OCI-LY1 (cell line): ENCODE measurements around the gene FTCDNL1.

Source experiments
- H2AFZ ChIP-seq: fragments of 200-600 bp; sonication (generic), shearing (Covaris generic); 2 replicates; pipeline ENCODE4 v1.6.0; 2014; ENCODE audit warnings: antibody characterized with exemption, mild to moderate bottlenecking, low read length
- H3F3A ChIP-seq: fragments of 200-600 bp; sonication (generic), shearing (Covaris generic); 2 replicates; pipeline ENCODE4 v1.6.0; 2014; ENCODE audit warnings: mild to moderate bottlenecking, antibody characterized with exemption, low read length, moderate library complexity; ENCODE audit not compliant: insufficient read depth
- H3K27ac ChIP-seq: fragments of 200-600 bp; sonication (generic); 2 replicates; pipeline ENCODE4 v1.5.1; 2014; ENCODE audit warnings: low read length, mixed run types, mild to moderate bottlenecking, low read depth; ENCODE audit not compliant: poor library complexity, severe bottlenecking
- H3K27me3 ChIP-seq: fragments of 200-600 bp; sonication (generic); 2 replicates; pipeline ENCODE4 v1.6.0; 2014; ENCODE audit warnings: antibody characterized with exemption, mild to moderate bottlenecking, low read length, moderate library complexity; ENCODE audit not compliant: insufficient read depth
- H3K36me3 ChIP-seq: fragments of 200-600 bp; sonication (generic); 2 replicates; pipeline ENCODE4 v1.6.1; 2014; ENCODE audit warnings: mild to moderate bottlenecking, antibody characterized with exemption, low read length, moderate library complexity, mixed read lengths; ENCODE audit not compliant: insufficient read depth
- H3K4me1 ChIP-seq: fragments of 200-600 bp; sonication (generic); 2 replicates; pipeline ENCODE4 v1.5.1; 2014; ENCODE audit warnings: mild to moderate bottlenecking, low read length, moderate library complexity; ENCODE audit not compliant: insufficient read depth, severe bottlenecking
- H3K4me2 ChIP-seq: fragments of 200-600 bp; sonication (generic), shearing (Covaris generic); 2 replicates; pipeline ENCODE4 v1.6.1; 2014; ENCODE audit warnings: low read length
- H3K4me3 ChIP-seq: fragments of 200-600 bp; sonication (generic); 2 replicates; pipeline ENCODE4 v1.5.1; 2014; ENCODE audit warnings: low read length, low read depth, mild to moderate bottlenecking, mixed read lengths; ENCODE audit not compliant: poor library complexity, severe bottlenecking
- H3K79me2 ChIP-seq: fragments of 200-600 bp; shearing (Covaris generic); 2 replicates; pipeline ENCODE4 v1.6.1; 2016; ENCODE audit warnings: mixed run types, low read length, mixed read lengths; ENCODE audit not compliant: insufficient read depth
- H3K9ac ChIP-seq: fragments of 200-600 bp; sonication (generic), shearing (Covaris generic); 2 replicates; pipeline ENCODE4 v1.6.1; 2014; ENCODE audit warnings: mild to moderate bottlenecking, low read length, mixed read lengths
- H3K9me2 ChIP-seq: fragments of 200-600 bp; sonication (generic), shearing (Covaris generic); 2 replicates; pipeline ENCODE4 v1.6.1; 2014; ENCODE audit warnings: low read depth, mild to moderate bottlenecking, low read length, mixed read lengths
- H3K9me3 ChIP-seq: fragments of 200-600 bp; shearing (Covaris generic); 2 replicates; pipeline ENCODE4 v1.6.1; 2014; ENCODE audit warnings: low read length, mixed read lengths
- H4K20me1 ChIP-seq: fragments of 200-600 bp; sonication (generic), shearing (Covaris generic); 2 replicates; pipeline ENCODE4 v1.6.0; 2016; ENCODE audit warnings: mild to moderate bottlenecking, low read length; ENCODE audit not compliant: insufficient read depth
- EZH2 ChIP-seq: fragments of 200-600 bp; sonication (generic), shearing (Covaris generic); IDR thresholded peaks from 2 replicates; pipeline ENCODE4 v1.8.0; 2017; ENCODE audit warnings: borderline replicate concordance, mixed run types, mild to moderate bottlenecking, antibody characterized with exemption, low read length, moderate library complexity, mixed read lengths
- TF ChIP-seq, protein P1 (sequence below): fragments of 200-600 bp; sonication (generic), shearing (Covaris generic); IDR thresholded peaks from 2 replicates; pipeline ENCODE4 v1.5.1; 2017; ENCODE audit warnings: mild to moderate bottlenecking, antibody characterized with exemption, low read length, moderate library complexity, mixed read lengths

FTCDNL1 gene

DNA sequence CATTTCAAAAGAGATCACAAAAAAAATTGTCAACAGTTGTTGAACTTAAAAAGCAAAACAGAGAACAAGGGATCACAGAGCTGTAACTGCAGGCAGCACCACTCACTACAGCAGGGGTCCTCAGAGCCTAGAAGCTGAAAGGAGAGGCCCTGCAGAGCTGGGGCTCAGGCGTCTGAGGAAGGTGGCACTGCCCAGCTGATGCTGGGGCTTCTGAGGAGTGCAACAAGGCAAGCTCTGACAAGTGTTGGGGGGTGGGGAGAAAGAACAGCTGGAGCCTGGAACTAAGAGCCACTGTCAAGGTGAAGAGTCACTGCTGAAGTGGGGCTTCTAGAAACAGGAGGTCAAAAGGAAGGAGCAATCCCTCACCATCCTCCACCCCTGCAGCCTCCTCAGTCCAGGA is 46.2 kb downstream of the FTCDNL1 start:
- Histone ChIP-seq H3K9me3 (no peaks in the 10 kb centered on the region), H2AFZ (no peak overlapping the region), H3K9ac (no peak overlapping the region), H4K20me1 (no peaks in the 10 kb centered on the region), H3K36me3 (no peaks in the 10 kb centered on the region), H3K4me1 (no peaks in the 10 kb centered on the region), H3K27me3 (no peaks in the 10 kb centered on the region), H3K27ac (no peak overlapping the region), H3K4me2 (no peak overlapping the region), H3F3A (no peaks in the 10 kb centered on the region), H3K4me3 (no peak overlapping the region), H3K79me2 (no peaks in the 10 kb centered on the region), H3K9me2 (no peaks in the 10 kb centered on the region)
- TF ChIP-seq, protein P1, sequence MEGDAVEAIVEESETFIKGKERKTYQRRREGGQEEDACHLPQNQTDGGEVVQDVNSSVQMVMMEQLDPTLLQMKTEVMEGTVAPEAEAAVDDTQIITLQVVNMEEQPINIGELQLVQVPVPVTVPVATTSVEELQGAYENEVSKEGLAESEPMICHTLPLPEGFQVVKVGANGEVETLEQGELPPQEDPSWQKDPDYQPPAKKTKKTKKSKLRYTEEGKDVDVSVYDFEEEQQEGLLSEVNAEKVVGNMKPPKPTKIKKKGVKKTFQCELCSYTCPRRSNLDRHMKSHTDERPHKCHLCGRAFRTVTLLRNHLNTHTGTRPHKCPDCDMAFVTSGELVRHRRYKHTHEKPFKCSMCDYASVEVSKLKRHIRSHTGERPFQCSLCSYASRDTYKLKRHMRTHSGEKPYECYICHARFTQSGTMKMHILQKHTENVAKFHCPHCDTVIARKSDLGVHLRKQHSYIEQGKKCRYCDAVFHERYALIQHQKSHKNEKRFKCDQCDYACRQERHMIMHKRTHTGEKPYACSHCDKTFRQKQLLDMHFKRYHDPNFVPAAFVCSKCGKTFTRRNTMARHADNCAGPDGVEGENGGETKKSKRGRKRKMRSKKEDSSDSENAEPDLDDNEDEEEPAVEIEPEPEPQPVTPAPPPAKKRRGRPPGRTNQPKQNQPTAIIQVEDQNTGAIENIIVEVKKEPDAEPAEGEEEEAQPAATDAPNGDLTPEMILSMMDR = no peak
- TF ChIP-seq EZH2 = no peak

DNA sequence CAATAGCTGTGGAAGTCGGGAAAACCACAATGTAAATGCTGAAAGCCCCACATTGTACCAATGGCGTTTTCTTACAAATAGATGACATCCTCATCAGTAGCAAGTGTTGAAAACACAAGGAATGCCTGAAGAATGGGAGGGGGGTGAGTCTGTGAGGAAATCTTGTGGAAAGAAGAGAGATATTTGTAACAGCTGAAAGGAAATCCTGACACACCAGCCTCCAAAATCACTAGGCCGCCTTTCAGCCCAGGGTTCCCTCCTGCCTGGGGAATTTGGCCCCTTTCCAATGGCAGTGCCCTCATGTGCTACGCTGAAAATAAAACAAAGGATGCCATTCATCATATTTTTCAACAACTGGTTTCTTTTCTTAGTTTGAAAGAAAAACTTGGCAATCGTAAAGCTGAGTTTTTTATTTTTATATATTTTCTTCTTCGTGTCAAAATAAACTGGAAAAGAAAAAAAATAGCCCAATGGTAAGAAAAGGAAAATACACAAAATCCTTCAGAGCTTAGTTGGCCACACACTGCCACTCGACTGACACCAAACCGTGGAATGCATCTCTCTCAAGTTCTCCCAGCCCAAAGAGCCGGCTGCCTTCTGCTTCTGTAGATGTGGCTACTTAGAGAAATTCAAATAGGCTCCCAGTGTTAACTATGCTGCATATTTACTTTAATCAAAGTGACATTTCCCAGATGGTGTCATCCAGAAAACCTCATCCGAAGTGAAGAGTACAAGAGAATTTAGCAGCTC is 52.0 kb downstream of the FTCDNL1 start:
- Histone ChIP-seq H3K79me2 (no peaks in the 10 kb centered on the region), H3K9me3 (no peaks in the 10 kb centered on the region), H3K27ac (no peak overlapping the region), H3K4me2 (no peak overlapping the region), H3K36me3 (no peaks in the 10 kb centered on the region), H3K9ac (no peak overlapping the region), H3K27me3 (no peaks in the 10 kb centered on the region), H3K4me1 (no peaks in the 10 kb centered on the region), H3K4me3 (no peak overlapping the region), H2AFZ (no peak overlapping the region), H3F3A (no peaks in the 10 kb centered on the region), H4K20me1 (no peaks in the 10 kb centered on the region), H3K9me2 (no peaks in the 10 kb centered on the region)
- TF ChIP-seq EZH2 = no peak
- TF ChIP-seq, protein P1 = no peak

DNA sequence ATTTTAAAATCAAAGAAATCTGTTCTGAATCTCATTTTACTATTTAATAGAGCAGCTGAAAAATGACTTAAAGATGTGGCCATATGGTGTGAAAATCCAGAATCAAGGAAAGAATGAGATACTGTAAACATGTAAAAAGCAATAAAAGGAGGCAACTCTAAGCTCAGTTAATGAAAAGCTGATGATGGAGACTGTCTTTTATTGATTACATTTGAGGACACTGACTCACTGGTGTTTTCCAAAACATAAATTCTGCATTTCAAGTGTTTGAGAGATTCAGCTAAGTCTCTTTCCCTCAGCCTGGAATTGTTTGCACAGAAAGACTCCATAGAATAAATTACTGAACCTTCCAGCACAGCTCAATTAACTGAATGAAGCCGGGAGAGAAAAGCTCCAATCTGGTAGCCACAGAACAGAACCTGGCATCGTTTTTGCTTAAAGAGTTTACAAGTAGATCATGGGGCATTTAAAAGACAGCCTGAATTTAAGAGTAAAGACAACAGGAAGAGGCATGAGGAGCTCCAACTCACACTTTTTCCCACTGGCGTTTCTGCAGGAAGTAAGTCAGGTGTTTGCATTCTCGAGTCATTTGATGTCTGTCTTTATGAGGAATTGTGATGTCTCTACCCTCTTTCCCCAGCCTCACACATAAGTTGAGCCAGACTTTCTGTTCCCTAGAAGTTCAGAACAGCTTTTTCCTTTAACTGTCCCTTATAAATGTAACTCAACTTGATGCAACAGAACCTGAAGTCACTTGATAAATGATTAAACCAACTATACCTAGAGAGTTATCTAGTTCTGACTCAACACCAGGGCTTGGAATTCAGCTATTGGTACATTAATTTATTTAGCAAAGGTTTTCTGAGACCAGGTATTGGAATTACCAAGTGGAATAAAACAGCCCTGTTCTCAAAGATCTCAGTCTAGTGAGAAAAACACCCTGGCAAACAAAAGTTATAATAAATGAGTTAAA is 53.3 kb downstream of the FTCDNL1 start:
- Histone ChIP-seq H3K27ac (no peak overlapping the region), H3K9me2 (no peaks in the 10 kb centered on the region), H3K27me3 (no peaks in the 10 kb centered on the region), H4K20me1 (no peaks in the 10 kb centered on the region), H3K4me3 (no peak overlapping the region), H3K9me3 (no peaks in the 10 kb centered on the region), H3K4me1 (no peaks in the 10 kb centered on the region), H3K36me3 (no peaks in the 10 kb centered on the region), H3F3A (no peaks in the 10 kb centered on the region), H3K9ac (no peak overlapping the region), H2AFZ (no peak overlapping the region), H3K79me2 (no peaks in the 10 kb centered on the region), H3K4me2 (no peak overlapping the region)
- TF ChIP-seq, protein P1 = no peak
- no peak for TF ChIP-seq EZH2
